HG02884 (cell line): Measurements from ENCODE around the gene PLEKHA7.
"Not testable (repeated sequence)": the region's sequence is repeated elsewhere in the genome, so short reads cannot be mapped to it uniquely, and the experiment has no call there.

Experiments used
- ATAC-seq: cut with Tn5 transposase; IDR thresholded peaks from one replicate; pipeline ENCODE4 v1.9.1; 2021; ENCODE audit warnings: mild to moderate bottlenecking, moderate library complexity; ENCODE audit not compliant: unreplicated experiment

Gene PLEKHA7

GRCh38 chr11:17014321-17014832 is at the start of gene PLEKHA7:
PLEKHA7 (minus strand) TSS chr11:17014414; CDS start chr11:17014401, 13 bp downstream.
- ATAC-seq, result peak; percentile 25

GRCh38 chr11:17063171-17064002 is 49.2 kb upstream of the PLEKHA7 start:
- peak; percentile 78 for ATAC-seq

- not testable (repeated sequence) for ATAC-seq
Observed at GRCh38 chr11:17051146-17051545, 36.9 kb upstream of the PLEKHA7 start.

GRCh38 chr11:17048491-17048890 is 34.3 kb upstream of the PLEKHA7 start:
- ATAC-seq, result not testable (repeated sequence)

GRCh38 chr11:17046690-17047089 is 32.5 kb upstream of the PLEKHA7 start:
- no peak for ATAC-seq

- ATAC-seq, result no peak
Observed at GRCh38 chr11:17036666-17037658, 22.7 kb upstream of the PLEKHA7 start.

- not testable (repeated sequence) for ATAC-seq
Observed at GRCh38 chr11:17034027-17034426, 19.8 kb upstream of the PLEKHA7 start.

GRCh38 chr11:17026487-17027082 is 12.4 kb upstream of the PLEKHA7 start:
- no peak for ATAC-seq

GRCh38 chr11:17024924-17025323 is 10.7 kb upstream of the PLEKHA7 start:
- ATAC-seq, result no peak

- ATAC-seq, result no peak
Observed at GRCh38 chr11:17021511-17021910, 7.3 kb upstream of the PLEKHA7 start.

GRCh38 chr11:17020831-17021230 is 6.6 kb upstream of the PLEKHA7 start:
- no peak for ATAC-seq

GRCh38 chr11:17019232-17019631 is 5.0 kb upstream of the PLEKHA7 start:
- no peak for ATAC-seq

- ATAC-seq, result no peak
Observed at GRCh38 chr11:17015627-17016126, 1.5 kb upstream of the PLEKHA7 start.

- peak; percentile 40 for ATAC-seq
Observed at GRCh38 chr11:17014833-17015626, 816 bp upstream of the PLEKHA7 start.

GRCh38 chr11:17013548-17014320 is 480 bp downstream of the PLEKHA7 start:
- no peak for ATAC-seq

GRCh38 chr11:17012712-17013547 is 1.3 kb downstream of the PLEKHA7 start:
- no peak for ATAC-seq

GRCh38 chr11:17012179-17012578 is 2.0 kb downstream of the PLEKHA7 start:
- ATAC-seq, result no peak

- no peak for ATAC-seq
Observed at GRCh38 chr11:17010851-17011420, 3.3 kb downstream of the PLEKHA7 start.
